GM12801 (cell line): ENCODE measurements around the gene SUSD4.

Experiments
- CTCF ChIP-seq: IDR thresholded peaks from one replicate; pipeline ENCODE4 v1.5.1; 2011; ENCODE audit warnings: control low read depth; ENCODE audit not compliant: insufficient read length; ENCODE audit errors: extremely low read depth

SUSD4 gene

GRCh38 chr1:223307544-223307943, 56.4 kb downstream of the SUSD4 start:
- TF ChIP-seq CTCF = no peak

GRCh38 chr1:223304931-223305330, 59.0 kb downstream of the SUSD4 start:
- TF ChIP-seq CTCF = no peak

GRCh38 chr1:223301371-223301770, 62.6 kb downstream of the SUSD4 start:
- no peak for TF ChIP-seq CTCF

- TF ChIP-seq CTCF = no peak
Observed at GRCh38 chr1:223299553-223299952, 64.4 kb downstream of the SUSD4 start.

GRCh38 chr1:223298701-223299100, 65.3 kb downstream of the SUSD4 start:
- TF ChIP-seq CTCF = no peak

GRCh38 chr1:223297800-223298199, 66.2 kb downstream of the SUSD4 start:
- TF ChIP-seq CTCF = no peak

- no peak for TF ChIP-seq CTCF
Observed at GRCh38 chr1:223291796-223292195, 72.2 kb downstream of the SUSD4 start.

GRCh38 chr1:223290397-223290796, 73.6 kb downstream of the SUSD4 start:
- no peak for TF ChIP-seq CTCF
